Activated naive CD8-positive, alpha-beta T cell treated with anti-CD3 and anti-CD28 coated beads, Interleukin-2, amount 10 ng/mL, durations not matched to agents 7 days and 5 days (primary cell): ENCODE measurements around the gene LRBA. TPM values are rescaled to one million over a fixed set of nuclear protein-coding genes. Genes with fewer than 3 reads are reported as not detected.
"Not testable (repeated sequence)": the region's sequence is repeated elsewhere in the genome, so short reads cannot be mapped to it uniquely, and the experiment has no call there.

Experiments
- ATAC-seq: fragments of 150-1000 bp; cut with Tn5 transposase; one replicate; pipeline ENCODE4 v1.10.0; 2021; ENCODE audit warnings: low read depth, moderate library complexity
- POLR2A ChIA-PET: fragments of 350-600 bp; sonication (Branson Sonifier 250); formaldehyde crosslinking; loops from one replicate; lab custom pipeline; 2021; ENCODE audit warnings: antibody characterized with exemption; lab: Charles Lee
- DNase-seq: peaks from one replicate; pipeline ENCODE4 v3.0.0; 2021
- H3K27ac Mint-ChIP-seq: one replicate; pipeline ENCODE4 v1.8.0; 2022; ENCODE audit warnings: mild to moderate bottlenecking, mixed read lengths
- H3K27me3 Mint-ChIP-seq: one replicate; pipeline ENCODE4 v1.8.0; 2022; ENCODE audit warnings: mild to moderate bottlenecking, moderate library complexity, mixed read lengths
- H3K36me3 Mint-ChIP-seq: one replicate; pipeline ENCODE4 v1.8.0; 2021; ENCODE audit warnings: mild to moderate bottlenecking, mixed read lengths
- H3K4me1 Mint-ChIP-seq: one replicate; pipeline ENCODE4 v1.8.0; 2021; ENCODE audit warnings: mixed read lengths
- H3K4me3 Mint-ChIP-seq: one replicate; pipeline ENCODE4 v1.8.0; 2022; ENCODE audit warnings: mild to moderate bottlenecking, moderate library complexity, mixed read lengths
- H3K9me3 Mint-ChIP-seq: one replicate; pipeline ENCODE4 v1.8.0; 2021; ENCODE audit warnings: mixed read lengths
- total RNA-seq, 2 experiments: library from RNA; stranded (reverse); gene quantifications; one replicate each; pipeline ENCODE4 v1.2.3, GENCODE V29; 2021

Gene LRBA
- total RNA-seq, 2 experiments from 2014 or later, result 47.9 to 50.6 TPM

- ATAC-seq, result peak; percentile 47
These were observed 54.3 kb downstream of the LRBA start for GRCh38 chr4:150960818-150961217.

GRCh38 chr4:150960079-150960478 lies 55.0 kb downstream of the LRBA start:
- no peak for DNase-seq
- POLR2A ChIA-PET, result no interaction called here
- H3K4me1 Mint-ChIP-seq, result no peaks in the 10 kb centered on the region

More at GRCh38 chr4:150960818-150961217, 54.3 kb downstream of the LRBA start:
- Mint-ChIP-seq H3K27me3 (no peaks in the 10 kb centered on the region), H3K9me3 (peaks cover 18% of the 10 kb centered on the region), H3K36me3 (peaks cover 39% of the 10 kb centered on the region), H3K27ac (no peak overlapping the region), H3K4me3 (no peak overlapping the region), H3K4me1 (no peaks in the 10 kb centered on the region)
- POLR2A ChIA-PET, result no interaction called here
- DNase-seq, result no peak

DNA sequence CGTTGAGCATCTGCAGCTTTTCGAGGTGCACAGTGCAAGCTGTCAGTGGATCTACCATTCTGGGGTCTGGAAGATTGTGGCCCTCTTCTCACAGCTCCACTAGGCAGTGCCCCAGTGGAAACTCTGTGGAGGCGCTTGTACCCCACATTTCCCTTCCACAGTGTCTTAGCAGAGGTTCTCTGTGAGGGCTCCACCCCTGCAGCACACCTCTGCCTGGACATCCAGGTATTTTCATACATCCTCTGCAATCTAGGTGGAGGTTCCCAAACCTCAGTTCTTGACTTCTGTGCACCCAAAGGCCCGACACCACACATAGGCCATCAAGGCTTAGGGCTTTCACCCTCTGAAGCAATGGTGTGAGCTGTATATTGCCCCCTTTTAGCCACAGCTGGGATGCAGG lies 57.1 kb downstream of the LRBA start:
- H3K9me3 Mint-ChIP-seq, result peaks cover 19% of the 10 kb centered on the region
- ATAC-seq, H3K4me1 Mint-ChIP-seq, DNase-seq, POLR2A ChIA-PET, H3K27ac Mint-ChIP-seq, H3K27me3 Mint-ChIP-seq, H3K4me3 Mint-ChIP-seq: not testable (repeated sequence)
- peaks cover 44% of the 10 kb centered on the region for H3K36me3 Mint-ChIP-seq

More at GRCh38 chr4:150960079-150960478, 55.0 kb downstream of the LRBA start:
- Mint-ChIP-seq H3K4me3 (no peak overlapping the region), H3K27me3 (no peaks in the 10 kb centered on the region), H3K9me3 (peaks cover 18% of the 10 kb centered on the region), H3K27ac (no peak overlapping the region), H3K36me3 (peaks cover 40% of the 10 kb centered on the region)
- ATAC-seq, result no peak

- H3K4me1 Mint-ChIP-seq, ATAC-seq, H3K4me3 Mint-ChIP-seq, H3K27me3 Mint-ChIP-seq, DNase-seq, POLR2A ChIA-PET, H3K27ac Mint-ChIP-seq: not testable (repeated sequence)
- Mint-ChIP-seq H3K36me3 (peaks cover 44% of the 10 kb centered on the region), H3K9me3 (peaks cover 19% of the 10 kb centered on the region)
These were observed 58.0 kb downstream of the LRBA start for GRCh38 chr4:150957095-150957494.

DNA sequence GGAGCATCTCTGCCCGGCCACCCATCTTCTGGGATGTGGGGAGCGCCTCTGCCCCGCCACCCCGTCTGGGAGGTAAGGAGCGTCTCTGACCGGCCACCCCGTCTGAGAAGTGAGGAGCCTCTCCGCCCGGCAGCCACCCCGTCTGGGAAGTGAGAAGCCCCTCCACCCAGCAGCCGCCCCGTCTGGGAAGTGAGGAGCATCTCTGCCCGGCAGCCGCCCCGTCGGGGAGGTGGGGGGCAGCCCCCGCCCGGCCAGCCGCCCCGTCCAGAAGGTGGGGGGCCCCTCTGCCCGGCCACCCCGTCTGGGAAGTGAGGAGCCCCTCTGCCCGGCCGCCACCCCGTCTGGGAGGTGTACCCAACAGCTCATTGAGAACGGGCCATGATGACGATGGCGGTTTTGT lies 61.2 kb downstream of the LRBA start:
- H3K4me1 Mint-ChIP-seq, DNase-seq, H3K27ac Mint-ChIP-seq, H3K27me3 Mint-ChIP-seq, H3K4me3 Mint-ChIP-seq, ATAC-seq, POLR2A ChIA-PET: not testable (repeated sequence)
- H3K9me3 Mint-ChIP-seq, result peaks cover 20% of the 10 kb centered on the region
- peaks cover 43% of the 10 kb centered on the region for H3K36me3 Mint-ChIP-seq

DNA sequence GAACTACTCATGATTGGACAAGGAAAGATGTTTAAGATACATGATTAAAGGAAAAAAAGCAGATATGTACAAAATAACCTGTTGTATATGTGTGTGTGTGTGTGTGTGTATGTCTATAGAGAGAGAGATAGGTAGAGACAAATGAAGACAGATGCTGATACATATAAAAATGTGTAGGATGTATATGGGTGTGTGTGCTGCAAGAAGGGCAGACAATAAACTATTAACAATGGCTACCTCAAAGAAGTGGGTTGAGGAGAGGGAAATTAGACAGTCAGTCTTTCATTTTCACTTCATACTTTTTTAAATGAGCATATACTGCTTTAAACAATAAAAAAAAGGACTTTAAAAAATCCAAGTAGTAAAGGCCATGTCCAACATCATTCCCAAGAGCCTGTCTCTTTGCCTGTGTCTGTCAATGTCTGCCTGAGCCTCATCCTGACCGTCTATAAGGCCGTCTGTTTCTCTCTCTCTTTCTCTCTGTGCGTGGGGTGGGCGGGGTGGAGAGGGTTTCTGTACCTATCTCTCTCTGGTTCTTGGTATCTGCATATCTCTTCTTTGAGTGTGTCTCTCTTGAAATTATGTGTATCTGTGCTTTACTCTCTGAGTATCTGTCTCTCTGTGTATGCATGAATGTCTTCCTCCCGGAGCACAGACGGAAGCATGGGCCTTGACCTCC lies 62.8 kb downstream of the LRBA start:
- POLR2A ChIA-PET, result no interaction called here
- DNase-seq, result no peak
- Mint-ChIP-seq H3K27me3 (no peaks in the 10 kb centered on the region), H3K36me3 (peaks cover 28% of the 10 kb centered on the region), H3K9me3 (peaks cover 11% of the 10 kb centered on the region), H3K27ac (no peak overlapping the region), H3K4me3 (no peak overlapping the region), H3K4me1 (peaks cover 8% of the 10 kb centered on the region)
- no peak for ATAC-seq

DNA sequence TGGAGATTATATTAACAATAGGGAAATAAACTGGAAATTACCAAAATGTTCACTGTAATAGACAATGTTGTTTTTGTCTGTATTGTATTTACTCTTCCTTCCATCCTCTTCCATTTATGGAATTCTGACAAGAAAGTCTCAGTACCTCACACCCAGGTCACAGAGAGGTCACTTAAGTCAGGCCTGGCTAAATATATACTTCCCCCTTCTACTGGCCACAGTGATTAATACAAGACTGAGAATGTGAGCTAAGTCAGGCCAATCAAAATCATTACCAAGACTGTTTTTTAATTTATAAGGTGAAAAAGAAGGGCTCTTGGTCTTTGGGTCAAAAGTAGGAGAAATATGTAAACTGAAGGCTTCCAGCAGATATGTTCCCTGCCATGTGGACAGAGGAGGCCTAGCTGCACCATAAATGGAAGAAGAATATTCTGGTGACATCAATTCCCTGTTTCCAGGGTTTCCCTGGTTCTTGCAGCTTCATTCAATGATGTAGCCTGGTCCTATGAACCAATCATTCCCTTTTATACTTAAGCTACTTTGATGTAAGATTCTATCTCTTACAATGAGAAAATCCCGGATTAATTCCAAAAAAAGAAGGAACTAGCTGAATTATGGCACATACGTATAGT lies 64.3 kb downstream of the LRBA start:
- POLR2A ChIA-PET, result no interaction called here
- Mint-ChIP-seq H3K4me3 (no peak overlapping the region), H3K4me1 (peaks cover 14% of the 10 kb centered on the region), H3K36me3 (peaks cover 19% of the 10 kb centered on the region), H3K27ac (no peak overlapping the region), H3K27me3 (no peaks in the 10 kb centered on the region), H3K9me3 (peaks cover 5% of the 10 kb centered on the region)
- no peak for ATAC-seq
- DNase-seq, result no peak

- no peak for ATAC-seq
- Mint-ChIP-seq H3K9me3 (peaks cover 3% of the 10 kb centered on the region), H3K36me3 (peaks cover 15% of the 10 kb centered on the region), H3K4me1 (peaks cover 14% of the 10 kb centered on the region), H3K27ac (no peak overlapping the region), H3K4me3 (no peak overlapping the region), H3K27me3 (no peaks in the 10 kb centered on the region)
- DNase-seq, result no peak
- POLR2A ChIA-PET, result no interaction called here
These were observed 65.1 kb downstream of the LRBA start for GRCh38 chr4:150949943-150950342.

DNA sequence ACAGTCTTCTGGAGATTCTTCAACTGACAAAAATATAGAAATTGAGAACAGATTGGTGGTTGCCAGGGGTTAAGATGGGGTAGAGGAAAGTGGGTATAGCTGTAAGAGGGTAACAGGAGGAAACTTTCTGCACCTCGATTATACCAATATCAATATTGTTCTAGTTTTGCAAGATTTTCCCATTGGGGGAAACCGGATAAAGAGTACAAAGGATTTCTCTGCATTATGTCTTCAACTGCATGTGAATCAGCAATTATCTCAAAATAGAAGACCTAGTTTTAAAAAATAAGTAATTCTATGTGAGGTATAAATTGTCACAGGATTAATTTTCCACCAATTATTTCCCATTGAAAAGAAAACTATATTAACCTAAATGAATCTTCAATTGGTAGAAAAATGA lies 65.7 kb downstream of the LRBA start:
- ATAC-seq (no peak), DNase-seq (no peak)
- no peaks in the 10 kb centered on the region for H3K27me3 Mint-ChIP-seq
- H3K4me3 Mint-ChIP-seq, result no peak overlapping the region
- peaks cover 17% of the 10 kb centered on the region for H3K4me1 Mint-ChIP-seq
- peaks cover 3% of the 10 kb centered on the region for H3K9me3 Mint-ChIP-seq
- H3K27ac Mint-ChIP-seq, result no peak overlapping the region
- POLR2A ChIA-PET, result no interaction called here
- peaks cover 17% of the 10 kb centered on the region for H3K36me3 Mint-ChIP-seq

DNA sequence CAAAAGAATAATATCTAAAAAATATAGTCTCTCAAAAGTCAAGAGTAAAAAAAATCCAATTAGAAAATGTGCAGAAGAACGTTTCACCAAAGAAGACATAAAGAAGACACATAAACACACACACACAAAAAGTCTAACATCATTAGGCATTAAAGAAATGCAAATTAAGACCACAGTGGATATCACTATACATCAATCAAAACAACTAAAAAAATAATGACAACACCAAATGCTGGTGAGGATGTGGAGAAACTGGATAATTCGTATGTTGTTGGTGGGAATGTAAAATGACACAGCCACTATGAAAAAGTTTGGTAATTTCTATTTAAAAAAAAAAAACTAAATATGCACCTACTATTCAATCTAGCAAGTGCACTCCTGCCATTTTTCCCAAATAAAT lies 66.4 kb downstream of the LRBA start:
- H3K4me3 Mint-ChIP-seq, result no peak overlapping the region
- no peaks in the 10 kb centered on the region for H3K27me3 Mint-ChIP-seq
- POLR2A ChIA-PET, result no interaction called here
- no peak for ATAC-seq
- no peak overlapping the region for H3K27ac Mint-ChIP-seq
- no peak for DNase-seq
- peaks cover 19% of the 10 kb centered on the region for H3K4me1 Mint-ChIP-seq
- H3K36me3 Mint-ChIP-seq, result peaks cover 17% of the 10 kb centered on the region
- peaks cover 3% of the 10 kb centered on the region for H3K9me3 Mint-ChIP-seq

DNA sequence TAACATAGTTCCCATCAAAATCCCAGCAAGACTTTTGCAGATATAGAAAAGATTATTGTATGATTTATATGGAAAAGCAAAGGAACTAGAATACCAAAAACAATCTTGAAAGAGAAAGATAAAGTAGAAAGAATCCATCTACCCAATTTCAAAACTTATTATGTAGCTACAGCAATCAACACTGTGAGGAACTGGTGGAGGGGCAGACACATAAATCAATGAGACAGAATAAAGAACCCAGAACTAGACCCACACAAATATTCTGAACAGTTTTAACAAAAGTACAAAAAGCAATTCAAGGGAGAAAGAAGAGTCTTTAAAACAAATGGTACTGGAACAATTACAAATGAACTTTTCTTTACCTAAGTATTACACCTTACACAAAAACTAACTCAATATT lies 67.0 kb downstream of the LRBA start:
- ATAC-seq (no peak), DNase-seq (no peak)
- H3K9me3 Mint-ChIP-seq, result peaks cover 3% of the 10 kb centered on the region
- no peak overlapping the region for H3K27ac Mint-ChIP-seq
- H3K4me1 Mint-ChIP-seq, result peaks cover 21% of the 10 kb centered on the region
- H3K27me3 Mint-ChIP-seq, result no peaks in the 10 kb centered on the region
- POLR2A ChIA-PET, result no interaction called here
- no peak overlapping the region for H3K4me3 Mint-ChIP-seq
- H3K36me3 Mint-ChIP-seq, result peaks cover 17% of the 10 kb centered on the region

GRCh38 chr4:150944660-150945059 lies 70.4 kb downstream of the LRBA start:
- POLR2A ChIA-PET, result no interaction called here
- Mint-ChIP-seq H3K36me3 (peaks cover 16% of the 10 kb centered on the region), H3K9me3 (peaks cover under 1% of the 10 kb centered on the region), H3K27ac (no peak overlapping the region), H3K4me1 (peaks cover 17% of the 10 kb centered on the region), H3K27me3 (no peaks in the 10 kb centered on the region), H3K4me3 (no peak overlapping the region)
- ATAC-seq (no peak), DNase-seq (no peak)

GRCh38 chr4:150943818-150944217 lies 71.3 kb downstream of the LRBA start:
- H3K27ac Mint-ChIP-seq, result no peak overlapping the region

GRCh38 chr4:150943126-150943525 lies 72.0 kb downstream of the LRBA start:
- ATAC-seq (no peak), DNase-seq (no peak)
- H3K27me3 Mint-ChIP-seq, result no peaks in the 10 kb centered on the region
- peaks cover 17% of the 10 kb centered on the region for H3K36me3 Mint-ChIP-seq
- POLR2A ChIA-PET, result no interaction called here
- H3K4me3 Mint-ChIP-seq, result no peak overlapping the region
- no peaks in the 10 kb centered on the region for H3K9me3 Mint-ChIP-seq
- no peak overlapping the region for H3K27ac Mint-ChIP-seq
- peaks cover 24% of the 10 kb centered on the region for H3K4me1 Mint-ChIP-seq

More at GRCh38 chr4:150943818-150944217, 71.3 kb downstream of the LRBA start:
- Mint-ChIP-seq H3K27me3 (no peaks in the 10 kb centered on the region), H3K4me3 (no peak overlapping the region), H3K4me1 (peaks cover 24% of the 10 kb centered on the region), H3K36me3 (peaks cover 18% of the 10 kb centered on the region), H3K9me3 (no peaks in the 10 kb centered on the region)
- no peak for DNase-seq
- POLR2A ChIA-PET, result no interaction called here
- no peak for ATAC-seq
